Measurements from ENCODE around the gene HOXB13. TPM values are rescaled to one million over a fixed set of nuclear protein-coding genes. Genes with fewer than 3 reads are reported as not detected.
"Not testable (repeated sequence)": the region's sequence is repeated elsewhere in the genome, so short reads cannot be mapped to it uniquely, and the experiment has no call there.

The HOXB13 gene
- total RNA-seq, 6 donors from 2014 or later: not detected

GRCh38 chr17:48717367-48718226 lies 11.0 kb downstream of the HOXB13 start:
- Histone ChIP-seq H3K9me3 (no peaks in the 10 kb centered on the region), H3K36me3 (no peaks in the 10 kb centered on the region), H3K27ac (no peak overlapping the region), H3K4me3 (no peak overlapping the region), H3K4me1 (peaks cover 6 to 12% (median 9%) of the 10 kb centered on the region in 4 donors), H3K27me3 (peaks cover 0 to 63% (median 36%) of the 10 kb centered on the region in 4 donors)
- no peak for DNase-seq
- WGBS, 2 donors: 16 to 22% methylated on average over 10 of the region's 10 CpGs
- TF ChIP-seq, protein P1, sequence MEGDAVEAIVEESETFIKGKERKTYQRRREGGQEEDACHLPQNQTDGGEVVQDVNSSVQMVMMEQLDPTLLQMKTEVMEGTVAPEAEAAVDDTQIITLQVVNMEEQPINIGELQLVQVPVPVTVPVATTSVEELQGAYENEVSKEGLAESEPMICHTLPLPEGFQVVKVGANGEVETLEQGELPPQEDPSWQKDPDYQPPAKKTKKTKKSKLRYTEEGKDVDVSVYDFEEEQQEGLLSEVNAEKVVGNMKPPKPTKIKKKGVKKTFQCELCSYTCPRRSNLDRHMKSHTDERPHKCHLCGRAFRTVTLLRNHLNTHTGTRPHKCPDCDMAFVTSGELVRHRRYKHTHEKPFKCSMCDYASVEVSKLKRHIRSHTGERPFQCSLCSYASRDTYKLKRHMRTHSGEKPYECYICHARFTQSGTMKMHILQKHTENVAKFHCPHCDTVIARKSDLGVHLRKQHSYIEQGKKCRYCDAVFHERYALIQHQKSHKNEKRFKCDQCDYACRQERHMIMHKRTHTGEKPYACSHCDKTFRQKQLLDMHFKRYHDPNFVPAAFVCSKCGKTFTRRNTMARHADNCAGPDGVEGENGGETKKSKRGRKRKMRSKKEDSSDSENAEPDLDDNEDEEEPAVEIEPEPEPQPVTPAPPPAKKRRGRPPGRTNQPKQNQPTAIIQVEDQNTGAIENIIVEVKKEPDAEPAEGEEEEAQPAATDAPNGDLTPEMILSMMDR (IDR thresholded peaks at IDR 0.05): no peak
- no peak for TF ChIP-seq EP300 (IDR thresholded peaks at IDR 0.05)
- TF ChIP-seq POLR2AphosphoS5 (IDR thresholded peaks at IDR 0.05): no peak
- no peak for TF ChIP-seq POLR2A (IDR thresholded peaks at IDR 0.05)
- no peak for ATAC-seq (ENCODE audit: low FRiP score in 2 of 2)

GRCh38 chr17:48716549-48716948 lies 12.0 kb downstream of the HOXB13 start:
- peaks cover 0 to 54% (median 30%) of the 10 kb centered on the region in 4 donors for H3K27me3 ChIP-seq
- not testable (repeated sequence) for DNase-seq; ATAC-seq (ENCODE audit: low FRiP score in 2 of 2); H3K4me3 ChIP-seq; H3K27ac ChIP-seq; H3K36me3 ChIP-seq; H3K9me3 ChIP-seq
- 57 to 72% methylated on average over 3 of the region's 3 CpGs for WGBS, 2 donors
- peaks cover 6 to 12% (median 9%) of the 10 kb centered on the region in 4 donors for H3K4me1 ChIP-seq

DNA sequence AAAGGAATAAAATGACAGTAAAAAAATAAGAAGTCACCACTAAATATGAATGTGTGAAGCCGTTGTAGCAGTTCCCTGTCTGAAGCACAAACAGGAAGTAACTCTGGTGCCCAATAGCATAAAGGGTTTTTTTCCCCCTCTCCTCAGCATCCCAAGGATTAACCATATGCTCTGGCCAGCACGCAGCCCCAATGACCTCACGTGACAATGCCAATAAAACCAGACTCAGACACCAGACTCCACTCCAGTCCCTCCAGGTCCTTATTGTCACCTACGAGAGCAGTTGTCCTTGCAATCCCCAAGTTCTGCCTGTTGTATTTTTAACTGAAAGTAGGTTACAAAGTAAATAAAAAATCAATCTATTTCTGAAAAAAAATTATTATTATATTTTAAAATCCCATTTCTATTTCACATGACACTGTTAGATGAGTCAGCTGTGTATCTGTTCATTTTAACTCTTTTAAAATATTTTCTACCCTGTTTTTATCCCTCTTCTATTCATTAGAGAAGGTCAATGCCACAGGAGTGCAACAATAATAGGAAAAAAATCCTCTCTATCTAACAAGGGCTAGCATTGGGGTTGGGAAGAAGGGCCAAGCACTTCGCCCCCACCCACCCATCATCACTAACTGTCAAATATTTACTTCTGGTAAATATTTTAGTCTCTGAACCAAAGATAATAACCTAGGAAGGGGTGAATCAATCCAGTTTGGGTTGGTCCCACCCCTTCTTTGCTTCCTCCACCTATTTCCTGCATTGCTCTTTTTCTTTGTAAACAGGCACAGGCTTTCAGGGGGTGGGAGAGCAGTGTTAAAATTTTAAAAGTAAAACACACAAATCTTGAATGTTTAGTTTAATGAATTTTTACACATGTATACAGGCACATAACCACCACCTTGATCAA lies 12.8 kb downstream of the HOXB13 start:
- no peaks in the 10 kb centered on the region for H3K36me3 ChIP-seq
- DNase-seq (no peak), ATAC-seq (ENCODE audit: low FRiP score in 2 of 2) (no peak)
- TF ChIP-seq, protein P1 (IDR thresholded peaks at IDR 0.05): no peak
- TF ChIP-seq POLR2AphosphoS5 (IDR thresholded peaks at IDR 0.05) (no peak), EP300 (IDR thresholded peaks at IDR 0.05) (no peak), POLR2A (IDR thresholded peaks at IDR 0.05) (no peak)
- 46 to 49% methylated on average over 5 of the region's 5 CpGs for WGBS, 2 donors
- peaks cover 6 to 12% (median 9%) of the 10 kb centered on the region in 4 donors for H3K4me1 ChIP-seq
- no peak overlapping the region for H3K27ac ChIP-seq
- H3K4me3 ChIP-seq: no peak overlapping the region
- no peaks in the 10 kb centered on the region for H3K9me3 ChIP-seq
- H3K27me3 ChIP-seq: peaks cover 0 to 50% (median 25%) of the 10 kb centered on the region in 4 donors

- Histone ChIP-seq H3K27ac (no peak overlapping the region), H3K4me3 (no peak overlapping the region), H3K4me1 (no peaks in the 10 kb centered on the region), H3K9me3 (no peaks in the 10 kb centered on the region), H3K27me3 (peaks cover 0 to 10% (median 0%) of the 10 kb centered on the region in 4 donors), H3K36me3 (no peaks in the 10 kb centered on the region)
- TF ChIP-seq POLR2AphosphoS5 (IDR thresholded peaks at IDR 0.05): no peak
- TF ChIP-seq EP300 (IDR thresholded peaks at IDR 0.05): no peak
- no peak for TF ChIP-seq POLR2A (IDR thresholded peaks at IDR 0.05)
- TF ChIP-seq, protein P1 (IDR thresholded peaks at IDR 0.05): no peak
- WGBS, 2 donors: 59 to 70% methylated on average over 4 of the region's 4 CpGs
- no peak for ATAC-seq (ENCODE audit: low FRiP score in 2 of 2)
- DNase-seq: no peak
These were observed 17.4 kb downstream of the HOXB13 start for GRCh38 chr17:48711128-48711527.

Data from upper lobe of left lung (tissue), 6 donors.